EH (cell line): ENCODE results near the gene PRRT1B.
"Not testable (repeated sequence)": the region's sequence is repeated elsewhere in the genome, so short reads cannot be mapped to it uniquely, and the experiment has no call there.

ENCODE experiments used
- DNase-seq: peaks from one replicate; pipeline ENCODE4 v3.0.0-alpha.2; 2015; ENCODE audit warnings: low read depth

The PRRT1B gene

GRCh38 chr9:131522257-131523085, 22.9 kb upstream of the PRRT1B start:
- no peak for DNase-seq

GRCh38 chr9:131523086-131523388, 22.3 kb upstream of the PRRT1B start:
- DNase-seq, result no peak

- DNase-seq, result no peak
These were observed 21.6 kb upstream of the PRRT1B start for GRCh38 chr9:131523451-131524435.

- DNase-seq, result peak; percentile 82
These were observed 20.5 kb upstream of the PRRT1B start for GRCh38 chr9:131524665-131525315.

- DNase-seq, result no peak
These were observed 19.4 kb upstream of the PRRT1B start for GRCh38 chr9:131525643-131526565.

- DNase-seq, result no peak
These were observed 17.1 kb upstream of the PRRT1B start for GRCh38 chr9:131528186-131528585.

GRCh38 chr9:131528886-131529505, 16.3 kb upstream of the PRRT1B start:
- DNase-seq, result no peak

- DNase-seq, result no peak
These were observed 15.5 kb upstream of the PRRT1B start for GRCh38 chr9:131529597-131530545.

GRCh38 chr9:131530546-131530919, 14.8 kb upstream of the PRRT1B start:
- DNase-seq, result peak; percentile 48

GRCh38 chr9:131530920-131531832, 14.1 kb upstream of the PRRT1B start, which contains the start of gene UCK1:
UCK1 (minus strand) TSS chr9:131531263; CDS start chr9:131531174, 89 bp downstream.
- DNase-seq, result peak; percentile 82

GRCh38 chr9:131534721-131535237, 10.5 kb upstream of the PRRT1B start:
- DNase-seq, result peak; percentile 6

- DNase-seq, result no peak
These were observed 7.4 kb upstream of the PRRT1B start for GRCh38 chr9:131537946-131538345.

GRCh38 chr9:131539223-131539923, 6.0 kb upstream of the PRRT1B start:
- DNase-seq, result no peak

- no peak for DNase-seq
These were observed 2.2 kb upstream of the PRRT1B start for GRCh38 chr9:131543141-131543540.

- DNase-seq, result no peak
These were observed 538 bp downstream of the PRRT1B start for GRCh38 chr9:131545786-131546335.

GRCh38 chr9:131546336-131547084, 1.2 kb downstream of the PRRT1B start:
- DNase-seq, result peak; percentile 45

GRCh38 chr9:131549186-131549585, 3.9 kb downstream of the PRRT1B start:
- not testable (repeated sequence) for DNase-seq
